ENCODE data around the gene RNF17.

The RNF17 gene

GRCh38 chr13:24927810-24928404, 163.9 kb downstream of the RNF17 start:
- POLR2A ChIA-PET: no interaction called here

More at GRCh38 chr13:24927810-24928404, 163.9 kb downstream of the RNF17 start:
- H3K4me1 ChIP-seq (ENCODE audit: control insufficient read depth, insufficient read depth, low read length): no peaks in the 10 kb centered on the region
- TF ChIP-seq PRDM10 (tag by site-specific recombination; IDR thresholded peaks at IDR 0.05) (no peak), TRIM28 (IDR thresholded peaks at IDR 0.05; ENCODE audit: borderline replicate concordance, low read length) (peak; percentile 37; the same call in 1 of the 2 replicates), ZNF398 (tag by site-specific recombination; IDR thresholded peaks at IDR 0.05) (no peak), ZNF501 (tag by site-specific recombination; IDR thresholded peaks at IDR 0.05) (no peak), ZNF585B (tag by site-specific recombination; IDR thresholded peaks at IDR 0.05) (no peak), ZNF660 (tag by site-specific recombination; IDR thresholded peaks at IDR 0.05) (no peak), ZNF202 (tag by site-specific recombination; IDR thresholded peaks at IDR 0.05; ENCODE audit: borderline replicate concordance) (no peak), SETDB1 (IDR thresholded peaks at IDR 0.05; ENCODE audit: insufficient read length, low read length) (peak; percentile 54), REST (tag by site-specific recombination; IDR thresholded peaks at IDR 0.05) (no peak), ZNF549 (tag by site-specific recombination; IDR thresholded peaks at IDR 0.05) (no peak), KLF1 (tag by site-specific recombination; IDR thresholded peaks at IDR 0.05) (no peak), SP2 (tag by site-specific recombination; IDR thresholded peaks at IDR 0.05) (no peak), ZNF112 (tag by site-specific recombination; IDR thresholded peaks at IDR 0.05) (no peak)
- no peak overlapping the region for H3K4me3 ChIP-seq (ENCODE audit: low read depth, low read length)
- CTCF ChIA-PET: interaction anchor here (1.7 kb wide), 1 partner anchor 67 kb away, joined by 3 read pairs; no protein-coding TSS in a partner anchor
- H3K36me3 ChIP-seq (ENCODE audit: control insufficient read depth in 2 of 2, insufficient read depth in 1 of 2, low read length in 2 of 2): no peaks in the 10 kb centered on the region
- H3K9me3 ChIP-seq (ENCODE audit: control insufficient read depth, insufficient read depth, low read depth, low read length): no peaks in the 10 kb centered on the region
- no peak overlapping the region for H3K27ac ChIP-seq (ENCODE audit: extremely low read depth, low read depth, low read length)
